GM21390 (cell line): Measurements from ENCODE around the gene GDPD5.
"Not testable (repeated sequence)": the region's sequence is repeated elsewhere in the genome, so short reads cannot be mapped to it uniquely, and the experiment has no call there.

Experiments
- ATAC-seq: cut with Tn5 transposase; IDR thresholded peaks from one replicate; pipeline ENCODE4 v1.9.1; 2021; ENCODE audit not compliant: unreplicated experiment

GDPD5 gene

DNA sequence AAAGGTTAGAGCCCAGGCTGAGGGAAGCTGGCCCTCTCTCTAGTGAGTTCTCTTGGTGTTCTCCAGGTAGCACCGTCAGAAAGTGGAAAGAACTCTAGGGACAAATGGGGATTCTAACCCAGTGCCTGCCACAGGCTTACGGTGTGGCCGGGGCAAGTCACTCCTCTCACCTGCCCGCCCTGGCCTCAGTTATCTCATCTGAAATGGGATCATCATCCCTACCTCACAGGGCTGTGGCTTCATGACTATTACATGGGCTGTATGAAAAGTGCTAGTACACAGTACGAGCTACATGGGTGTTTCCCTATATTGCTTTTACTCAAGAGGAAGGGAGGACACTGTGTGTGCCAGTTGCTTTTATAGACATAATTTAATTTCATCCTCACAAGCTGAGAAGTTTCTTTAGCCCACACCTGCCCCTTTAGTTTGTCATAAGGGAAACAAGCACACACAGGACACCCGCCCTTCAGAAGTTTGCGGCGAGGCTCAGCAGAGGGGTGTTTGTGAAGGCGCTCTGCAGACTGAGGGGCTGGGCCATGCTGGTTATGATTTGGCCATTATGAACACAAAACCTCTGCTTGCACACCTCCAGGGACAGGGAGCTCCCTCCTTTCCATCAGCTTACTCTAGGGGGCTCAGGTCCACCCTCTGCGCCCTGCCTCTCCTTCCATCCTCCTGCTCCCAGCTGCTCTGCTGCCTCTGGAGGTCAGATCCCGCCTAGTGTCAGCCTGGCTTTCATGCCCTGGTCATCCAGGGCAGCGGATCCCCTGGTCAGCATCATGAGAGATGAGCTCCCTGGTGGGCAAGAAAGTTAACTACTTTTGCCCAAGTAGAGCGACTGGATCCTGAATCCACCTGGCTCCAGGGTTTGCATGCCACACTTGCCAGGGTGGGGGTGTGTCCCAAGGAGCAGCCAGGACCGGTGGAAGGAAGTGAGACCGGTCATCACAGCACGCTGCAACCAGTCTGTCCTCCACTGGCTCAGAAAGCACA is 93.9 kb downstream of the GDPD5 start:
- ATAC-seq: no peak

DNA sequence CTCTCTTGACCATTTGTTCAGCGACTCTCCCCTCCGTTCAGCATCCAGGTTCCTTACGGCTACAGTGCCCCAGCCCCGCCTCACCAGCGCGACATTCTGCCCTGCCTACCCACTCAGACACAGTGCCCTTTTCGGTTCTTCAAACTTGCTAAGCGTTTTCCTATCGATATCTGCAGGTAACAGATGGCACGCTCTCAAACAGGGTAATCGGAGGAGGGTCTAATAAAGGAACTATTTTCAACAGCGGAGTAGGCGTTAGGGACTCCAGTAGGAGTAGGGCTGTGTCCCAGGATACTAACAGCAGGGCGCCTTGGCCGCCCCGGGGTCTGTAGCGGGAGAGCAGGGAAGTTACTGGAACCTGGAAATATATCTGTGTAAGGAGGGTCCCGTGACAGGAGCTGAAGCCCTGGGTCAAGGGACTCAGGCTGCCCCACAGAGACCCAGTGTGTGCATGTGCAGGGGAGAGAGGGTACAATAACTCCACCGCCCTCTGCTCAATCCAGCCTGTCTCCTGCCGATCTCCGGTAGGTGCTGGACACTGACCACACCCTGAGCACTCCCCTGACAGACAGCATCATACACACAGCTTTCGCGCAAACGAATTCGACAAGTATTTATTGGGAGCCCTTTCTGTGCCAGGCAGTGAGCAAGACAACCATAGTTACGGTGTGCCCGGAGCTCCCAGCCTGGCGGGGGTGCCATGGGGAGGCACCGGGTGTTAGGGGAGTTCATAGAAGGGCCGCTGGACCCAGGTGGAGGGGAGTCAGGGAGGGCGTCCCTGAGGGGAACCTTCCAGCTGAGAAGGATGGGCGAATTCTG is 94.8 kb downstream of the GDPD5 start:
- ATAC-seq: no peak

DNA sequence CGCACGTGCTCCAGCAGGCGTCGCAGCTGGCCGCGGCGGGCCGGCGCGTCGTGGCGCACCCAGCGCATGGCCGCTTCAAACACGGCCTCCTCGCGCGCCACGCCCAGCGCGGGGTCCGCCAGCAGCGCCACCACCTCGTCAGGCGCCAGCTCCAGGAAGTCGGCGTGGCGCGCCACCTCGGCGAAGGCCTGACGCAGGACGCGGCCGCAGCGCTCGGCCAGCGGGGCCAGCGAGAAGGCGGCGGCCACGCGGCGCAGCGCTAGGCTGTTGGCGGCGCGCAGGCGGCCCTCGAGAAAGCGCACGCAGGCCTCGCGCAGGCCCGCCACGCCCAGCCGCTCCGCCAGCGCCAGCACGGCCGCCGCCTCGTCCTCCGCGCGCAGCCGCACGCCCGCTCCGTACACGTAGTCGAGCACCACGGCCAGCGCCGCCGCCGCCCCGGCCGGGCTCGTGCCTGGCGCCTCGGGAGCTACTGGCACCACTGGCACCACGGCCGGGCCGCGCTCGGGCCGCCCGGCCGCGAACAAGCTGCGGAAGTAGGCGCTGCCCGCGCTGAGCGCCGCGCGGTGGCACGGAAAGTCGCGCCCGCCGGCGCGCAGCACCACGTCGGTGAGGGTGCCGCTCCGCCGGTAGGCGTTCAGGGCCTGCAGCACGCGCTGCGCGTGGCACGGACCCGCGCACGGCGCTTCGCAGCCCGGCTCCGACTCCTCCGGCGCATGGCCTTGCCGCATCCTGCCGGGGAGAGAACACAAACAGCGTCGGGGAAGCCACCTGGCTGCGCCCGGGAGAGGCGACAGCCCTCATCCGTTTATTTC is 95.6 kb downstream of the GDPD5 start:
- no peak for ATAC-seq

DNA sequence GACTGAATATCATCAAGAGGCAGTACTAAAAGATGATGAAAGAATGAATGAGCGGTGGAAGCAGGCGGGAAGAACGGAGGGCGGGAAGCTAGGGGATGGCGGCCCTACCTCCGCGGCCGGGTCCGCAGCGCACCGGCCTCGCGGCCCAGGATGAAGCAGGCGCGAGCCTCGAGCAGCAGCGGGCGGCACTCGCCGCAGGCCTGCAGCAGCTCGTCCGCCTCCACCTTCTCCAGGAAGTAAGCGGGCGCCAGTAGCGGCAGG is 96.2 kb downstream of the GDPD5 start:
- no peak for ATAC-seq

DNA sequence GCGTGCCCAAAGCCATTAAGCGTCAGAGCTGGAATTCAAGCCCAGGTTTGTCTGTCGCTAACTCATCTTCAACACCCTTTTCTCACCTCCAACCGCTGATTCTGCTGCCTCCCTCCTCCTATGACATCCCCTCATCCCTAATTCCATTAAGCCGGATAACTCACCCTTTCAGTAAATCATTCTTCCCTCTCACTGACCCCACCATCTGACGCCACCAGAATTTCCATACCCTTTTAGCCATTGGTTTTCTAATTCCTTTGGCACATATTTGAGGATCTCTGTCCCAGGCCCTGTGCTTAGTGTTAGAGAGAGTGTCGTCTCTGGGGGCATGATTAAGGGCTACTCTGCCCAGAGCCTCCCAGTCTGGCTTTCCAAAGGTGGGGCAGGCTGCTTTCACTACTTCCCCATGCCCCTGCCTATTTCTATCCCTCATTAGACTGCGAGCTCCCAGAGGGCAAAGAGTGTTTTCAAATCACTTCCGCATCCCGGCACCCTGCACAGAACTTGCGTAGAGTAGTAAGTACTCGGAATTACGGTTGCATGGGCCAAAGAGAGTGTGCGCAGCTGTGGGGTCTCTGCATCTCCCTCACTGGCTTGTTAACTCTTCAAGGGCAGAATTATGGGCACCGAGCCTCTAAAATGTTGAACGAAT is 96.6 kb downstream of the GDPD5 start:
- ATAC-seq: no peak

DNA sequence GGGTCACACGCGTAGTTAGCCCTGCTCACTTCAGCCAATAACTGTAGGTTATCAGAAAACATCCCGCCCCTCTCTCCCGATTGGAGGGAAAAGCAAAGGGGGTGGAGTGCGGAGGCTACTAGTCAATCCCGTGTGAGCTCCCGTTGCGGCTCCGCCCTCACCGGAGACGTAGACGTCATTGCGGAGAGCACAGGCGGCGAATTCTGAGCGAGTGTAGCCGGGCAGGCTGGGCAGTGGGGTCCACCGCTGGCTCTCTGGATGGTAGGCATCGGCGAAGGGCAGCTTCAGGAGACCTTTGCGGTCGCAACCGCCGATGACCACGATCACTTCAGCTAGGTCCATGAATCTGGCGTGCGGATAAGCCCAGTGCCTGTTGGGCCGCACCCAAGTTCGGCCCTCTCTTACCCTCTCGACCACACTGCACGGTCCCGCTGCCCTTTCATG is 97.4 kb downstream of the GDPD5 start:
- peak; percentile 58 for ATAC-seq

DNA sequence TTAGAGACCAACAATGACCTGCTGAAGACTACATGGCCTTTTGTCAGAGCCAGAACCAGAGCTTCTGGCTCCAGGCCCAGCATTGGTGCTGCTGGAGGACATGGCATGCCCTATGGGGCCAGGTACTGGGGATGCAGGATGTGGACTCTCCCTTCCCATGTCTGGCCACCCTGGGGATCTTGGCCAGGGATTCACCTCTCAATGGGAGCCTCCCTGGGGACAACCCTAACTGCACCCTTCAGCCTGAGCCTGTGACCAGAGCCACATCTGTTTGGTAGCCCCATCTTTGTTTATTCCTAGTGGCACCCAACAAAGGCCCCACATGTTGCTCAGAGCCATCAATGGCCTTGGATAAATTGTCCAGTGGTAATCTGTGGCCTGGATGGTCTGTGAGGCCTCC is 98.6 kb downstream of the GDPD5 start:
- no peak for ATAC-seq

DNA sequence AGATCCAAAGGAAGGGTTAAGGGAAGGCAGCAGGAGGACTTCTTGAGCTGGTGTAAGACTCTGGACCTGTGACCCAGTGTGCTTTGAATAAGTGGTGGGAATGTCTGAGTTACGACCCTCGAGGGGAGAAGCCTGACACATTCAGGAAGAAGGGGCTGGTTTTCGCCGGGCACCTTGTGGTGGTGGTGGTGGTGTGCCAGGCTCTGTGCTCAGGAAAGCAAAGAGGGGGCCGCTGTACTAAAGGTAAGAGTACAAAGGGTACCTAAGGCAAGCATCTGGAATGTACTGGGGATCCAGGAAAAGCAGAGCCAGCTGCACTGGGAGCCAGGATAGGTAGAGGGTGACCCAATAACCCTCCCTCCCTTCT is 99.0 kb downstream of the GDPD5 start:
- no peak for ATAC-seq

DNA sequence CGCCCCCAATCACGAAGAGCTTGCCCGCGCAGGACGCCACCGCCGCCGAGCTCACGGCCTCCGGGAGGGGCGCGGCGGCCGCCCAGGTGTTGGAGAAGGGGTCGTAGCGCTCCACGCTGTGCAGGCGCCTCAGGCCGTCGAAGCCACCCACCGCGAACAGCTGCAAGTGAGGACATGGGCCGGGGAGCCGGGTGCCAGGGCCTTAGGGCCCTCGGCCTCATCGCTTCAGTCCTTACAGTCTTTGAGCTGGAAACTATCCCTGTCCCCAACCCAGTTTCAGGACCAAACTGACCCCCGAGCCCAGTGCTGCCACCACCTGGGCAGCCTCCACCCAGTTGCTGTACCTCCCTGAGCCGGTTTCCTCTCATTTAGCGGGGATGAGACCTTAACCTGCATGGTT is 100.3 kb downstream of the GDPD5 start:
- no peak for ATAC-seq

DNA sequence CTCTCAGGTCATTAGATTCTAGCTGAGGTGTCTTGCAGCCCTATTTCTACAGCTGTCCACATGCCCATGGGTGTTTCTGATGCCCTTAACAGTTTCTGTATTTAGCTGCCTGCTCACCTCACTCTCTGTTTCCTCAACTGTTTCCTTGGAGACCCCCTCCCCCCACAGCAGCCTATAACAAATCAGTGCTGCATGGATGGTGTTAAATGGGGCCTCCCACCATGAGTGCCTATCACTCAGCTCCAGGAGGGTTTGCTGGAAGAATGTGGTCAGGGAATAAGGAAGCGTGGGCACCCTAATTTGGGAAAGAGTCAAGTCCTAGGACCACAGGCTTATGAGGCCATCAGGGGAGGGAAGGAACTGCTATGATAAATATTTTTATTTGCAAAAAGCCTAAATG is 101.3 kb downstream of the GDPD5 start:
- ATAC-seq: no peak

DNA sequence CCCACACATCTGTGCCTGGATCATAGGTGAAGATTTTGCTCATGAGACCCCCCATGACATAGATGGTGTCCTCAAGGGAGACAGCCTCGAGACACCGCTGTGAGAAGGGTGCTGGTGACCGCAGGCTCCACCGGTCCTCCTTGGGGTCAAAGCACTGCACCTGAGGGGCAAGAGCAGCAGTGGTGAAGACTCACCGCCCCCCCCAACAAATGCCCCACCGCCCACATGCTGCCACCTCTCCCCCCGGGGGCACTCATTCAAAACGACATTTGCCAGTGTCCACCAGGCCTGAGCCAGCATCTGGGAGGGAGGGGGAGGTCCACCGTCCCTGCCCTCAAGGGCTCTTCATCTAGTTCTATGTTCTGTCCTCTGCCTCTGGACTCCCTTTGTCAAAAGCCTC is 102.0 kb downstream of the GDPD5 start:
- no peak for ATAC-seq

DNA sequence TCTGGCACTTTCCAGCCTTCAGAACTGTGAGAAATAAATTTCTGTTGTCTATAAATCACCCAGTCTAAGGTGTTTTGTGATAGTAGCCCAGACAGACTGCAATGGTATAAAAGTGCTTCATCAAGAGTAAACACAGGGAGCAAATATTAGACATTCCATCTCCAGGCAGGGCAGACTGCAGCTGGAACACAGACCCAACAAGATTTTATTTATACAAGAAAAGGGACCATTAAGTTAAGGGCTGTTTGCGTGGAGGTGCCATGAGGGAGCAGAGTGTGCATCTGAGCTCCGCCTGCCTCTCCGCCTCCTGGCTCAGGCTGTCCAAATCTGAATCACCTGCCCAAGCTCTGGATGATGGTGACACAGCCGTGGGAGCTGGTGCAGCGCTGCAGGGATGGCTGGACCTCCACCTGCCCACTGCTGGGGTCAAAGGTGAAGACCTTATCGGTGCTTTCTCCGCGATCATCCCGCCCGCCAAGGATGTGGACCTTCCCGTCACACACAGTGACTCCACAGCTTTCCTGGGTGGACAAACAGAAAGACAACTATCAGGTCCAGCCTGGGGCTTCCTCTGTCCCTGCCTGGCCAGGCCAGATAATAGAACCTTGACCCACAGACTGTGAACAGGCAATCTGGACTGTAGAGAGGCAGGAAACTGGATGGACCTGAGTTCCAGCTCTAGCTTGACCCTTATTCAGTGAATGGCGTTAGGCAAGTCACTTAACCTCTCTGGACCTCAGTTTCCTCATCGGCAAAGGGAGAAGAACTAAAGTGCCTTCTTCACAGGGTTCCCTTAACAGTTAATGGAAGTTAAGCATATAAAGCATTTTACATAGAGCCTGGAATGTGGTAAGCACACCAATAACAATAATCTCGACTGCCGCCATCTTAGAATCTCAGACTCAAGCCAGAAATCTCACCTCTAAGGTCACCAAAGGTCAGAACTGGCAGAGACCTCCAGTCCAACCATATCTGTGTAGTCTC is 103.2 kb downstream of the GDPD5 start:
- ATAC-seq: no peak

DNA sequence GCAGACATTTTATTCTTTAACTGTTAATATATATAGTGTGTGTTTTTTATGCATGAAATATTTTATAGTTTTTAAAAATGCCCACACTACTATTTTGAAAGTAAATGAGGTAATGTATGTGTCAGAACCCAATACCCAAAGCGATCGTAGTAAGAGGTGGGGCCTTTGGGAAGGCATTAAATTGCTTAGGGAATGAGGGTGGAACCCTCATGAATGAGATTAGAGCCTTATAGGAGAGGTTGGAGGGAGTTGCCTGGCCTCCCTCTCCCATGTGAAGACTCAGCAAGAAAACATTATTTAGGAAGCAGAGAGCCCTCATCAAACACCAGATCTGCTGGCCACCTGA is 103.9 kb downstream of the GDPD5 start:
- no peak for ATAC-seq

DNA sequence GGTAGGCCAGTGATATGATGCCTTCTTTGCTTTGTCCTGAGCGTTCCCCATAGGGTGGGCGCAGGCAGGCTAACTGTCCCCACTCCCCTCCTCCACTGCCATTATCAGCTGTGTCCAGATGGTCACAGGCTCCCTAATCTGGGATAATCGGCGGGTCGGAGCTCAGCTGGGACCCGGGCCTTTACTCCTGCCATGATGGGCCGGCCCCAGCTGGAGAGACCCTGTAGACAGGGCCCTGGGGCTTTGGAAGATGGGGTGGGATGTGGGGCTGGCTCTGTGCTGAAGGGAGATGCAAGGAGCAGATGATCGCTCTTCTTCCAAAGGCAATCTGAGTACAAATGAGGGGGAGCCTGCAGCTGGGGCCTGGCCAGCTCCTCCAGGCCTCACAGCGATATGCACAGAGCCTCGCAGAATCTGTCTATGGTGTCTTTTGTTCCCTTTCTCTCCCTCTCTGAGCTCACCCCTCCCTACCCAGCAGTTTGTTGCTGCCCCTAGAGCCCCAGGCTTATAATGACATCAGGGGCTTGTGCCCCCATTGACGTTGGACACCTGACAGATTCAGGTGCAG is 104.6 kb downstream of the GDPD5 start:
- ATAC-seq: no peak

DNA sequence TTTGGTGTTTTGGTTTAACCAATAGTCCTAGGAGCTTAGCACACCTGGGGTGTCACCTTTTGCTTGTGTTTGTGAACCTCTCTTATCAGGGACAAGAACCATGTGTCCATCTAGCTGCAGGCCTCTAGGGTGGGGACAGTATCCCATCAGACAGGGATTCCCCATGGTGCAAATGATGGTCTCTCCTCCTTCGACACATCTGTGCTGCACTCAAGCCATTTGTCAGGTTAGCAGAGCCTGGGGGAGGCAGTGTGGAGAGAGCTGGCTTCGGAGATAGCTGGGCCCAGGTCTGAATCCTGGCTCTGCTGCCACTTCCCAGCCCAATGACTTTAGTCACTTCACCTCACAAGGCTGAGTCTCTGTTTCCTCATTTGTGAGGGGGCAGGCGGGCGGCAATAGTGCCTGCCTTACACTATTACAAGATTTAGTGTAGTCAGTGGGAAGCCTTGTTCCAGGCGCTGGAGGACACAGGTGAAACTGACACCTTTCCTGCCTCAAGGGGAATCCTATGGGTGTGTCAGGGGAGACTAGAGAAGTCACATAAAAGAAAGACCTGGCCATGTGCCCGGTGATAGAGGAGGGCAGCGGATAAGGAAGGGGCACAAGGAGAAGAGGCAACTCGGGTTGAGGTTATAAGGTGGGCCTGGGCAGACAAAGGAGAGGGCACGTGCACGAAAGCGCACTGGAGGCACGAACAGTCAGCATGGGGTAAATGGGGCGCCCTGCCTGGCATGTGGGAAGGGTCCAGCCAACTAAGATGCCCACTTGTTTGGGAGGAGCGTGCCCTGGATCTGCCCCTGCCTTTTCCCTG is 105.3 kb downstream of the GDPD5 start:
- ATAC-seq: no peak

DNA sequence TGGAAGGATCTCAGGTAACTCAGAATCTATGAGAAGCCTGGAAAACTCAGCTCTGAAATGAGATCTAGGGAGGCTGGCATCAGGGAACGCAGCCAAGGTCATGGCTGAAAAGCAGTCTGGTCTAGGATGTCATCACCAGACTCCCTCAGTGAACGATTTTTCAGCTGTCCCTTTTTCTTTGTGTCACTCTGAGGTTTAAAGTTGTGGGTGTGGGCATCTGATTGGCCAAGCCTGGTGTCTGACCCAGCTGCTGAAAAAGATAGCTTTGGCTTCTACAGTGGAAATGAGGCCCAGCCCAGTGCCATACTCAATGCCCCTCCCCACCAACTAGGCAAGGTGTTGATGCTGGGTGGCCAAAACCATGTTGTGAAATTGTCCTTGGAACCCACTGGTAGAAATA is 111.9 kb downstream of the GDPD5 start:
- ATAC-seq: no peak

DNA sequence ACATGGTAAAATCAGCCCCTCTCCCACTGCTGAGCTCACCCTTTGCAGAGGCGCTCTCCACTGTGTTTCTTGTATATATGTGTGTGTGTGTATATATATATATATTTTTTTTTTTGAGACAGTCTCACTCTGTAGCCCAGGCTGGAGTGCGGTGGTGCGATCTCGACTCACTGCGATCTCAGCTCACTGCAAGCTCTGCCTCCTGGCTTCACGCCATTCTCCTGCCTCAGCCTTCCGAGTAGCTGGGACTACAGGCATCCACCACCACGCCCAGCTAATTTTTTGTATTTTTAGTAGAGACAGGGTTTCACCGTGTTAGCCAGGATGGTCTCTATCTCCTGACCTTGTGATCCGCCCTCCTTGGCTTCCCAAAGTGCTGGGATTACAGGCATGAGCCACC is 112.6 kb downstream of the GDPD5 start:
- ATAC-seq: not testable (repeated sequence)

DNA sequence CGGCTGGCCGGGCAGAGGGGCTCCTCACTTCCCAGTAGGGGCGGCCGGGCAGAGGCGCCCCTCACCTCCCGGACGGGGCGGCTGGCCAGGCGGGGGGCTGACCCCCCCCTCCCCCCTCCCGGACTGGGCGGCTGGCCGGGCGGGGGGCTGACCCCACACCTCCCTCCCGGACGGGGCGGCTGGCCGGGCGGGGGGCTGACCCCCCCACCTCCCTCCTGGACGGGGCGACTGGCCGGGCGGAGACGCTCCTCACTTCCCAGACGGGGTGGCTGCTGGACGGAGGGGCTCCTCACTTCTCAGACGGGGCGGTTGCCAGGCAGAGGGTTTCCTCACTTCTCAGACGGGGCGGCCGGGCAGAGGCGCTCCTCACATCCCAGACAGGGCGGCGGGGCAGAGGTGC is 115.8 kb downstream of the GDPD5 start:
- not testable (repeated sequence) for ATAC-seq

DNA sequence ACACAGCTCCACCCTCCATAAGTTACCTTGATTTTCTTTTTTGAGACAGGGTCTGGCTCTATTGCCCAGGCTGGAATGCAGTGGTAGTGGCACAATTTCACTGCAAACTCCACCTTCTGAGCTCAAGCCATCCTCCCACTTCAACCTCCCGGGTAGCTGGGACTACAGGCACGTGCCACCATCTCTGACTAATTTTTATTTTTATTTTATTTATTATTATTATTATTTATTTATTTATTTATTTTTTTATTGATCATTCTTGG is 116.9 kb downstream of the GDPD5 start:
- ATAC-seq: no peak
